Measurements from ENCODE around the gene SLAMF9. TPM values are rescaled to one million over a fixed set of nuclear protein-coding genes. Genes with fewer than 3 reads are reported as not detected.

SLAMF9 gene
- total RNA-seq (2014; rRNA removed; shearing (Covaris generic)) (not detected in 2 replicates), total RNA-seq (2022) (not detected in 2 replicates), Bru-seq, nascent RNA (not detected), BruChase-seq, experiment 1, labeled RNA remaining after a 6-hour chase (not detected), BruChase-seq, experiment 2, labeled RNA remaining after a 2-hour chase (not detected)
- long read RNA-seq, result 0 reads

DNA sequence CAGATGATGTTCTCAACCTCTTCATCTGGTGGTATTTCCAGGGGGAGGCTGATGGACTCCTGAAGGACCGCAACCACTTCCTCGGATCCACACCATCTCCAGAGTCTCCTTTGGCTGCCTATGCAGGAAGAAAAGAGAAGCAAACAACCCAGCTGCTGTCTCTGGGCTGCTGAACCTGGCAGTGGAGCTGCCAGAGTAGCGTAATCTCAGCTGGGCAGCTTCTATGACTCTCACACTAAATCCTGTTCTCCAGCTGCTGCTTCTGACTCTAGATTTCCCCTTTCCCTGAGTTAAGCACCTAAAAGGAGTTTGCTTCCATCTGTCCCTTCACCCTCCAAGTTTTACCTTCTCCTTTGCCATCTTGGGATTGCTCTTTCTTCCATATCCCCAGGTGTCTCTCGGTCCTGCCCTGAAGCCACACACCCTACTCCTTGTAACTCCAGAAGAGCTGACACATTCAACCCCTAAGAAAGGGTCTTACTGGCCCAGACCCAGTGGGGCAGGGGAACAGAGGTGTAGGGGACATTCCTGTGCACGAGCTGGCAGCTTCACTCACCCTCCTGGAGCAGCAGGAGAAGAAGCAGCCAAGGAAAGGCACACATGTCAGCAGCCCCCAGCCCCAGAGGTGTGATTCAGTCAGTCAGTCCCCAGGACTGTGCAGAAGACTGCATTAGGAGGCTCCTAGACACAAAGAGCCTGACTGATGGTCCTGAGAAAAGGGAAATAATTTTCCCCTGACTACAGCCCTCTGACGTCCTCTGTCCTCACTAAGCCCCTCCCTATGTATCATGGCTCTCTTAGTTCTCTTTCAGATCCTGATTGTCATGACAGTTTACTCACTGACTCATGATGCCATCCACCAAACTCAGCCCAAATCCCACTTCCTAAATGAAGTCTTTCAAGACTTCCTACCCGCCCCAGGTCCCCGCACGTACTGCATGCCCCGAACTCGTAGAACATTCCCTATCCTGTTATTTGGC is at the start of gene SLAMF9:
SLAMF9 (minus strand) TSS at position 702 of the 980 bp plus-strand sequence; CDS start at position 602, 100 bp downstream.
- H3K4me2 ChIP-seq (ENCODE audit: low read length), result no peak within 1 kb of the TSS
- H2AFZ ChIP-seq (ENCODE audit: low read length), result no peak within 1 kb of the TSS
- no TSS peak for BruUV-seq (replicated peaks)
- CTCF ChIA-PET (ENCODE audit: unreplicated experiment), result no interaction called here
- no peak for DNase-seq (ENCODE audit: low spot score)
- POLR2A ChIA-PET, result interaction anchor here (0.5 to 0.8 kb wide), 3 partner anchors 10 to 1199 kb away, joined by 3 read pairs; no protein-coding TSS in a partner anchor
- intact Hi-C loops (cut with micrococcal nuclease; ENCODE audit: unreplicated experiment), result no loop called here
- H3K27ac ChIP-seq (ENCODE audit: low read depth, low read length, poor library complexity, severe bottlenecking), result no peak within 1 kb of the TSS
- no peak for TF ChIP-seq EZH2phosphoT487 (IDR thresholded peaks at IDR 0.05; ENCODE audit: borderline replicate concordance, low read depth, low read length)
- H3K36me3 ChIP-seq (ENCODE audit: insufficient read depth, low read length), result no peaks in the 10 kb centered on the region
- H3K9me2 ChIP-seq (ENCODE audit: insufficient read depth, low read length), result no peaks in the 10 kb centered on the region
- no peaks in the 10 kb centered on the region for H3K79me2 ChIP-seq (ENCODE audit: insufficient read depth, low read depth, low read length)
- no peaks in the 10 kb centered on the region for H4K20me1 ChIP-seq (ENCODE audit: insufficient read depth, low read length)
- no peaks in the 10 kb centered on the region for H3K4me1 ChIP-seq (ENCODE audit: insufficient read depth, low read length, poor library complexity, severe bottlenecking)
- no peak within 1 kb of the TSS for H3K4me3 ChIP-seq (ENCODE audit: low read depth, low read length, poor library complexity, severe bottlenecking)
- no peaks in the 10 kb centered on the region for H3K9me3 ChIP-seq (ENCODE audit: low read length)

DNA sequence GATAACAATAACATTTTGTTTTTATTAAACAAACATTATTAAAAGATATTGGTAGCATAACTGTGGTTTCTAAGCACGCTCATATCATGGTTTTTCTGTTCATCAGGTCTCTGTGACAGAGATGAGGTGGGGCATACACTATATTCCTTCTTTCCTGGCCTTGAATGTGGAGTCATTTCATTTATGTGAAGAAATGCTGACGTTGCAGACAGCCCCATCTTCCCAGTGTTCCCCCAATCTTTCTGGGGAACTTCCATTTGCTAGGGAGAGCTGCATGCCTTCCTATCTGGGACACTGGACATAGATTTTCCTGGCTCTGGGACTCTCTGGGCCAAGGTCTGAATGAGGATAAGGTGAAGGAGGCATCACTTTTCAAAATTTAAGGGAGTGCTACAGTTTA is 47.4 kb upstream of the SLAMF9 start:
- Histone ChIP-seq H3K9me3 (ENCODE audit: low read length) (no peaks in the 10 kb centered on the region), H3K27ac (ENCODE audit: low read depth, low read length, poor library complexity, severe bottlenecking) (no peak overlapping the region), H3K4me1 (ENCODE audit: insufficient read depth, low read length, poor library complexity, severe bottlenecking) (no peaks in the 10 kb centered on the region), H2AFZ (ENCODE audit: low read length) (no peak overlapping the region), H3K9me2 (ENCODE audit: insufficient read depth, low read length) (no peaks in the 10 kb centered on the region), H3K36me3 (ENCODE audit: insufficient read depth, low read length) (no peaks in the 10 kb centered on the region), H4K20me1 (ENCODE audit: insufficient read depth, low read length) (no peaks in the 10 kb centered on the region), H3K79me2 (ENCODE audit: insufficient read depth, low read depth, low read length) (no peaks in the 10 kb centered on the region), H3K4me2 (ENCODE audit: low read length) (no peak overlapping the region), H3K4me3 (ENCODE audit: low read depth, low read length, poor library complexity, severe bottlenecking) (no peak overlapping the region)
- TF ChIP-seq EZH2phosphoT487 (IDR thresholded peaks at IDR 0.05; ENCODE audit: borderline replicate concordance, low read depth, low read length), result no peak
- TF ChIP-seq, protein P1, sequence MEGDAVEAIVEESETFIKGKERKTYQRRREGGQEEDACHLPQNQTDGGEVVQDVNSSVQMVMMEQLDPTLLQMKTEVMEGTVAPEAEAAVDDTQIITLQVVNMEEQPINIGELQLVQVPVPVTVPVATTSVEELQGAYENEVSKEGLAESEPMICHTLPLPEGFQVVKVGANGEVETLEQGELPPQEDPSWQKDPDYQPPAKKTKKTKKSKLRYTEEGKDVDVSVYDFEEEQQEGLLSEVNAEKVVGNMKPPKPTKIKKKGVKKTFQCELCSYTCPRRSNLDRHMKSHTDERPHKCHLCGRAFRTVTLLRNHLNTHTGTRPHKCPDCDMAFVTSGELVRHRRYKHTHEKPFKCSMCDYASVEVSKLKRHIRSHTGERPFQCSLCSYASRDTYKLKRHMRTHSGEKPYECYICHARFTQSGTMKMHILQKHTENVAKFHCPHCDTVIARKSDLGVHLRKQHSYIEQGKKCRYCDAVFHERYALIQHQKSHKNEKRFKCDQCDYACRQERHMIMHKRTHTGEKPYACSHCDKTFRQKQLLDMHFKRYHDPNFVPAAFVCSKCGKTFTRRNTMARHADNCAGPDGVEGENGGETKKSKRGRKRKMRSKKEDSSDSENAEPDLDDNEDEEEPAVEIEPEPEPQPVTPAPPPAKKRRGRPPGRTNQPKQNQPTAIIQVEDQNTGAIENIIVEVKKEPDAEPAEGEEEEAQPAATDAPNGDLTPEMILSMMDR (conservative IDR thresholded peaks at IDR 0.05; ENCODE audit: low read length), result no peak
- no TSS peak for BruUV-seq (replicated peaks)
- ChIA-PET CTCF (ENCODE audit: unreplicated experiment) (interaction anchor here (0.6 kb wide), 2 partner anchors 30 to 79 kb away, joined by 3 read pairs; no protein-coding TSS in a partner anchor), POLR2A (no interaction called here)
- no peak for DNase-seq (ENCODE audit: low spot score)
- intact Hi-C loops (cut with micrococcal nuclease; ENCODE audit: unreplicated experiment), result no loop called here

- Histone ChIP-seq H3K4me2 (ENCODE audit: low read length) (no peak overlapping the region), H2AFZ (ENCODE audit: low read length) (no peak overlapping the region), H3K79me2 (ENCODE audit: insufficient read depth, low read depth, low read length) (no peaks in the 10 kb centered on the region), H3K9me2 (ENCODE audit: insufficient read depth, low read length) (no peaks in the 10 kb centered on the region), H3K4me1 (ENCODE audit: insufficient read depth, low read length, poor library complexity, severe bottlenecking) (no peaks in the 10 kb centered on the region), H4K20me1 (ENCODE audit: insufficient read depth, low read length) (no peaks in the 10 kb centered on the region), H3K4me3 (ENCODE audit: low read depth, low read length, poor library complexity, severe bottlenecking) (no peak overlapping the region), H3K9me3 (ENCODE audit: low read length) (no peaks in the 10 kb centered on the region), H3K27ac (ENCODE audit: low read depth, low read length, poor library complexity, severe bottlenecking) (no peak overlapping the region), H3K36me3 (ENCODE audit: insufficient read depth, low read length) (no peaks in the 10 kb centered on the region)
- intact Hi-C loops (cut with micrococcal nuclease; ENCODE audit: unreplicated experiment), result no loop called here
- TF ChIP-seq EZH2phosphoT487 (IDR thresholded peaks at IDR 0.05; ENCODE audit: borderline replicate concordance, low read depth, low read length), result no peak
- TF ChIP-seq, protein P1 (conservative IDR thresholded peaks at IDR 0.05; ENCODE audit: low read length), result no peak
- no peak for DNase-seq (ENCODE audit: low spot score)
- ChIA-PET CTCF (ENCODE audit: unreplicated experiment) (no interaction called here), POLR2A (interaction anchor here (0.6 to 0.8 kb wide), 4 partner anchors 55 to 839 kb away, joined by 3 read pairs; no protein-coding TSS in a partner anchor)
- no TSS peak for BruUV-seq (replicated peaks)
These were observed 45.2 kb upstream of the SLAMF9 start for GRCh38 chr1:159999204-159999603.

Measured in OCI-LY7 (cell line).